SK-N-SH (cell line): ENCODE data around the gene SORL1. TPM values are rescaled to one million over a fixed set of nuclear protein-coding genes. Genes with fewer than 3 reads are reported as not detected.

Experiments used
- CTCF ChIA-PET: fragments of 300-600, 350-600 bp; formaldehyde crosslinking; extraction: SDS; loops from one replicate; lab custom pipeline; 2021; lab: Yijun Ruan, JAX
- POLR2A ChIA-PET: fragments of 350-600 bp; sonication (Branson Sonifier 250); formaldehyde crosslinking; extraction: SDS; loops from one replicate; lab custom pipeline; 2020; ENCODE audit warnings: antibody characterized with exemption, inconsistent platforms; lab: Yijun Ruan, JAX
- DNase-seq: peaks from one replicate; pipeline ENCODE4 v3.0.0; 2012
- H2AFZ ChIP-seq: fragments of 200-600 bp; sonication (generic); 2 replicates; pipeline ENCODE4 v1.8.1; 2016; ENCODE audit warnings: antibody characterized with exemption, mild to moderate bottlenecking, low read depth
- H3F3A ChIP-seq: fragments of 200-600 bp; sonication (generic); replicated peaks from 2 replicates; pipeline ENCODE3; 2016; ENCODE audit warnings: antibody characterized with exemption, mild to moderate bottlenecking; ENCODE audit not compliant: insufficient read depth
- H3K27ac ChIP-seq, 2 experiments: fragments of 200-500 bp in 1 of 2; fragments of 200-600 bp in 1 of 2; sonication (Bioruptor generic) in 1 of 2; sonication (generic), shearing (Covaris generic) in 1 of 2; 2 replicates each; pipeline versions ENCODE4 v1.5.1 to v1.6.1; 2014 to 2016; ENCODE audit warnings: low read depth in 2 of 2, inconsistent platforms in 1 of 2, low read length in 1 of 2, mild to moderate bottlenecking in 1 of 2, mixed read lengths in 1 of 2
- H3K27me3 ChIP-seq: fragments of 200-600 bp; sonication (generic), shearing (Covaris generic); 2 replicates; pipeline ENCODE4 v1.6.1; 2016; ENCODE audit warnings: mixed run types; ENCODE audit not compliant: insufficient read depth
- H3K36me3 ChIP-seq, 2 experiments: fragments of 200-500 bp in 1 of 2; fragments of 200-600 bp in 1 of 2; sonication (Bioruptor generic) in 1 of 2; sonication (generic) in 1 of 2; replicated peaks in 1 of 2; 2 replicates each; pipeline versions ENCODE3 to v1.5.1; 2014 to 2016; ENCODE audit warnings: low read length in 1 of 2, mild to moderate bottlenecking in 1 of 2; ENCODE audit not compliant: insufficient read depth in 2 of 2, control insufficient read depth in 1 of 2
- H3K4me1 ChIP-seq, 2 experiments: fragments of 200-500 bp in 1 of 2; fragments of 200-600 bp in 1 of 2; sonication (Bioruptor generic) in 1 of 2; sonication (generic), shearing (Covaris generic) in 1 of 2; 2 replicates each; pipeline versions ENCODE4 v1.5.1 to v1.6.1; 2014 to 2016; ENCODE audit warnings: low read depth in 1 of 2, low read length in 1 of 2, mixed run types in 1 of 2; ENCODE audit not compliant: insufficient read depth in 2 of 2, control insufficient read depth in 1 of 2
- H3K4me2 ChIP-seq: fragments of 200-600 bp; sonication (generic), shearing (Covaris generic); 2 replicates; pipeline ENCODE4 v1.6.1; 2017; ENCODE audit warnings: mixed run types
- H3K4me3 ChIP-seq, 2 experiments: fragments of 200-500 bp in 1 of 2; fragments of 200-600 bp in 1 of 2; sonication (Bioruptor generic) in 1 of 2; sonication (generic), shearing (Covaris generic) in 1 of 2; 2 replicates each; pipeline versions ENCODE4 v1.5.1 to v1.8.1; 2014 to 2016; ENCODE audit warnings: low read depth in 2 of 2, inconsistent platforms in 1 of 2, low read length in 1 of 2, mild to moderate bottlenecking in 1 of 2, mixed read lengths in 1 of 2, moderate library complexity in 1 of 2
- H3K79me2 ChIP-seq: fragments of 200-600 bp; sonication (generic); 2 replicates; pipeline ENCODE4 v1.8.1; 2017; ENCODE audit warnings: mild to moderate bottlenecking; ENCODE audit not compliant: insufficient read depth
- H3K9ac ChIP-seq: fragments of 200-600 bp; sonication (generic); 2 replicates; pipeline ENCODE4 v1.6.1; 2017; ENCODE audit warnings: mixed run types
- H3K9me2 ChIP-seq: fragments of 200-600 bp; sonication (generic); 2 replicates; pipeline ENCODE4 v1.6.1; 2017; ENCODE audit warnings: mixed run types
- H3K9me3 ChIP-seq: fragments of 200-600 bp; sonication (generic); 2 replicates; pipeline ENCODE4 v1.6.1; 2017; ENCODE audit warnings: mixed run types, mild to moderate bottlenecking, moderate library complexity
- H4K20me1 ChIP-seq: fragments of 200-600 bp; sonication (generic); 2 replicates; pipeline ENCODE4 v1.6.1; 2017; ENCODE audit warnings: mild to moderate bottlenecking, mixed run types; ENCODE audit not compliant: insufficient read depth
- ELF1 ChIP-seq: IDR thresholded peaks from 2 replicates; pipeline ENCODE4 v1.4.0; 2012
- EP300 ChIP-seq, 2 experiments: IDR thresholded peaks; 2 replicates each; pipeline versions ENCODE4 v1.4.0 to v1.6.1; 2012; ENCODE audit warnings: borderline replicate concordance in 1 of 2, low read depth in 1 of 2, low read length in 1 of 2
- FOSL2 ChIP-seq: IDR thresholded peaks from 2 replicates; pipeline ENCODE4 v1.4.0; 2012; ENCODE audit warnings: low read depth, mild to moderate bottlenecking, moderate library complexity, borderline replicate concordance
- FOXJ3 ChIP-seq: sonication (generic); formaldehyde crosslinking; IDR thresholded peaks from 2 replicates; pipeline ENCODE4 v1.5.1; 2020; ENCODE audit warnings: mild to moderate bottlenecking, missing genetic modification reagents
- FOXM1 ChIP-seq: IDR thresholded peaks from 2 replicates; pipeline ENCODE4 v1.4.0; 2012; ENCODE audit warnings: low read depth, mild to moderate bottlenecking
- GABPA ChIP-seq: IDR thresholded peaks from 2 replicates; pipeline ENCODE4 v1.4.0; 2012; ENCODE audit warnings: low read depth, mild to moderate bottlenecking
- MAX ChIP-seq: IDR thresholded peaks from 2 replicates; pipeline ENCODE4 v1.4.0; 2012; ENCODE audit warnings: low read depth
- MEF2A ChIP-seq: IDR thresholded peaks from 2 replicates; pipeline ENCODE4 v1.4.0; 2012; ENCODE audit warnings: low read depth, borderline replicate concordance
- MXI1 ChIP-seq: IDR thresholded peaks from 2 replicates; pipeline ENCODE4 v1.6.1; 2012; ENCODE audit warnings: mild to moderate bottlenecking, low read depth, low read length, improper control_type of control experiment
- NFIC ChIP-seq: IDR thresholded peaks from 2 replicates; pipeline ENCODE4 v1.4.0; 2012; ENCODE audit warnings: borderline replicate concordance
- POLR2AphosphoS5 ChIP-seq: IDR thresholded peaks from 2 replicates; pipeline ENCODE4 v1.6.1; 2012; ENCODE audit warnings: low read depth, low read length
- RAD21 ChIP-seq: IDR thresholded peaks from 2 replicates; pipeline ENCODE4 v1.6.1; 2012; ENCODE audit warnings: mild to moderate bottlenecking, low read length
- RCOR1 ChIP-seq: fragments of 150-350 bp; IDR thresholded peaks from 2 replicates; pipeline ENCODE4 v1.6.1; 2017; ENCODE audit warnings: antibody characterized with exemption, low read length
- RFX5 ChIP-seq: IDR thresholded peaks from 2 replicates; pipeline ENCODE4 v1.6.1; 2012; ENCODE audit warnings: mild to moderate bottlenecking, improper control_type of control experiment, low read length
- RXRA ChIP-seq: IDR thresholded peaks from 2 replicates; pipeline ENCODE4 v1.4.0; 2012; ENCODE audit warnings: low read depth, mild to moderate bottlenecking, borderline replicate concordance
- TAF1 ChIP-seq: IDR thresholded peaks from 2 replicates; pipeline ENCODE4 v1.6.1; 2012; ENCODE audit warnings: low read depth, mild to moderate bottlenecking, low read length, moderate library complexity, borderline replicate concordance
- YY1 ChIP-seq: IDR thresholded peaks from 2 replicates; pipeline ENCODE4 v1.4.0; 2012; ENCODE audit warnings: low read depth, mild to moderate bottlenecking
- ZBTB33 ChIP-seq: IDR thresholded peaks from 2 replicates; pipeline ENCODE4 v1.4.0; 2012; ENCODE audit warnings: low read depth, borderline replicate concordance
- WGBS: methylation state at CpG from one replicate; pipeline ENCODE4 v1.1.6; 2017; ENCODE audit warnings: low lambda C conversion rate; 5-methylcytosine and 5-hydroxymethylcytosine counted together
- polyA plus RNA-seq, 3 experiments: library from polyadenylated mRNA; depleted of rRNA; stranded (reverse); fragments of >200 nt; gene quantifications; 2 replicates each; pipeline ENCODE4 v1.2.3, GENCODE V29; 2012
- TF ChIP-seq, protein P1 (sequence below): IDR thresholded peaks from 2 replicates; pipeline ENCODE4; 2012
- TF ChIP-seq, protein P2 (sequence below): fragments of 150-350 bp; IDR thresholded peaks from 2 replicates; pipeline ENCODE4 v1.6.1; 2016; ENCODE audit warnings: mild to moderate bottlenecking, low read depth, low read length
- TF ChIP-seq, protein P3 (sequence below): IDR thresholded peaks from 2 replicates; pipeline ENCODE4 v1.4.0; 2012; ENCODE audit warnings: low read depth, borderline replicate concordance

SORL1 gene
- polyA plus RNA-seq, 1 of the 3 experiments (the other 2 are of a cell fraction): 7.1 TPM

GRCh38 chr11:121610706-121611105 is 158.6 kb downstream of the SORL1 start:
- Histone ChIP-seq H2AFZ (no peak overlapping the region), H3K4me2 (no peak overlapping the region), H3K9me3 (no peaks in the 10 kb centered on the region), H3K4me1 (peaks cover 0 to 5% of the 10 kb centered on the region in 2 experiments; a peak in 3 of 4 replicates), H3K9me2 (no peaks in the 10 kb centered on the region), H3K4me3 (no peak overlapping the region), H3K27me3 (no peaks in the 10 kb centered on the region), H3K27ac (no peak overlapping the region), H3F3A (peaks cover 4% of the 10 kb centered on the region), H4K20me1 (no peaks in the 10 kb centered on the region), H3K36me3 (peaks cover 0 to 8% of the 10 kb centered on the region in 2 experiments), H3K9ac (no peak overlapping the region), H3K79me2 (no peaks in the 10 kb centered on the region)
- no peak for DNase-seq
- ChIA-PET POLR2A (no interaction called here), CTCF (interaction anchor here (1.6 kb wide), 1 partner anchor 20 kb away, joined by 8 read pairs; no protein-coding TSS in a partner anchor)
- TF ChIP-seq MEF2A (no peak), RCOR1 (no peak), MAX (no peak), ELF1 (no peak), RXRA (no peak), RAD21 (no peak), GABPA (no peak), RFX5 (no peak), FOSL2 (no peak)
- TF ChIP-seq, protein P1, sequence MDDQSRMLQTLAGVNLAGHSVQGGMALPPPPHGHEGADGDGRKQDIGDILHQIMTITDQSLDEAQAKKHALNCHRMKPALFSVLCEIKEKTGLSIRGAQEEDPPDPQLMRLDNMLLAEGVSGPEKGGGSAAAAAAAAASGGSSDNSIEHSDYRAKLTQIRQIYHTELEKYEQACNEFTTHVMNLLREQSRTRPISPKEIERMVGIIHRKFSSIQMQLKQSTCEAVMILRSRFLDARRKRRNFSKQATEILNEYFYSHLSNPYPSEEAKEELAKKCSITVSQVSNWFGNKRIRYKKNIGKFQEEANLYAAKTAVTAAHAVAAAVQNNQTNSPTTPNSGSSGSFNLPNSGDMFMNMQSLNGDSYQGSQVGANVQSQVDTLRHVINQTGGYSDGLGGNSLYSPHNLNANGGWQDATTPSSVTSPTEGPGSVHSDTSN: no peak
- 80% methylated on average over 6 of the region's 6 CpGs for WGBS

- 95% methylated on average over 6 of the region's 6 CpGs for WGBS
- H2AFZ ChIP-seq: no peak overlapping the region
- no peak overlapping the region for H3K4me3 ChIP-seq
Measured at GRCh38 chr11:121611242-121611641, 159.1 kb downstream of the SORL1 start.

More at GRCh38 chr11:121611242-121611641, 159.1 kb downstream of the SORL1 start:
- TF ChIP-seq MEF2A (no peak), RCOR1 (no peak), GABPA (no peak), FOXM1 (no peak), NFIC (no peak), YY1 (no peak), POLR2AphosphoS5 (no peak), EP300 (IDR thresholded peaks at IDR 0.05; ENCODE audit: borderline replicate concordance in 1 of 2, low read depth in 1 of 2, low read length in 1 of 2) (no peak), RAD21 (no peak), RFX5 (no peak), MAX (no peak), ZBTB33 (no peak), MXI1 (no peak), RXRA (no peak), TAF1 (no peak), ELF1 (no peak), FOXJ3 (no peak)
- TF ChIP-seq, protein P2, sequence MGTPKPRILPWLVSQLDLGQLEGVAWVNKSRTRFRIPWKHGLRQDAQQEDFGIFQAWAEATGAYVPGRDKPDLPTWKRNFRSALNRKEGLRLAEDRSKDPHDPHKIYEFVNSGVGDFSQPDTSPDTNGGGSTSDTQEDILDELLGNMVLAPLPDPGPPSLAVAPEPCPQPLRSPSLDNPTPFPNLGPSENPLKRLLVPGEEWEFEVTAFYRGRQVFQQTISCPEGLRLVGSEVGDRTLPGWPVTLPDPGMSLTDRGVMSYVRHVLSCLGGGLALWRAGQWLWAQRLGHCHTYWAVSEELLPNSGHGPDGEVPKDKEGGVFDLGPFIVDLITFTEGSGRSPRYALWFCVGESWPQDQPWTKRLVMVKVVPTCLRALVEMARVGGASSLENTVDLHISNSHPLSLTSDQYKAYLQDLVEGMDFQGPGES: no peak
- TF ChIP-seq, protein P3, sequence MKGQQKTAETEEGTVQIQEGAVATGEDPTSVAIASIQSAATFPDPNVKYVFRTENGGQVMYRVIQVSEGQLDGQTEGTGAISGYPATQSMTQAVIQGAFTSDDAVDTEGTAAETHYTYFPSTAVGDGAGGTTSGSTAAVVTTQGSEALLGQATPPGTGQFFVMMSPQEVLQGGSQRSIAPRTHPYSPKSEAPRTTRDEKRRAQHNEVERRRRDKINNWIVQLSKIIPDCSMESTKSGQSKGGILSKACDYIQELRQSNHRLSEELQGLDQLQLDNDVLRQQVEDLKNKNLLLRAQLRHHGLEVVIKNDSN: no peak
- TF ChIP-seq, all 33 proteins: peak for 0
- Histone ChIP-seq H3K9me3 (no peaks in the 10 kb centered on the region), H3K4me2 (no peak overlapping the region), H3K27ac (no peak overlapping the region), H3F3A (peaks cover 5% of the 10 kb centered on the region), H3K4me1 (peaks cover 0 to 5% of the 10 kb centered on the region in 2 experiments; a peak in 3 of 4 replicates), H3K36me3 (peaks cover 0 to 8% of the 10 kb centered on the region in 2 experiments), H3K9ac (no peak overlapping the region), H3K27me3 (no peaks in the 10 kb centered on the region), H3K9me2 (no peaks in the 10 kb centered on the region), H4K20me1 (no peaks in the 10 kb centered on the region), H3K79me2 (no peaks in the 10 kb centered on the region)
- no peak for DNase-seq
- CTCF ChIA-PET: interaction anchor here (0.7 to 1.6 kb wide), 3 partner anchors 19 to 41 kb away, joined by 3 to 8 read pairs (median 5); no protein-coding TSS in a partner anchor
- POLR2A ChIA-PET: no interaction called here
